Measurements from ENCODE around the gene POC1A. TPM values are rescaled to one million over a fixed set of nuclear protein-coding genes. Genes with fewer than 3 reads are reported as not detected.

The POC1A gene
- total and polyA plus RNA-seq, 9 of the 15 experiments (the other 6 are each of a cell fraction or from before 2014, with no cell fraction given) = 7.2 to 17.5 (median 12.1) TPM

DNA sequence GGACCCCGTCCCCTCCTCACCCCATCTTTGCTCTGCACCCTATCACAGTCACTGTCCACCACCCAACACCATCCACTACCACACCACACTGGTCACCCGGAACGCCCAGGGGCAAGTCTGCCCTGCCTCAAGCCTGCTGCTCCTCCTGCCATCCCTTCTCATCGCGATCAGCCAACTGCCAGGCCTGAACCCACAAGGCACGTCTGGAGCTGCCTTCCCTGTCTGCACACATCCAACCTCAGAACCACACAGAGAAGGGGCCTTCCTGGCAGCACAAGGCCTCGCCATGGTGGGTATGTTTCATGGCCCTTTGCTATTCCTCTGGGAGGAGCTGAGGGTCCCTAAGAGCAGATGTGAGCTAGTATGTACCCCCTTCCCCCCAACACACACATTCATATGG is 94.4 kb downstream of the POC1A start:
- H3K27ac ChIP-seq (ENCODE audit: extremely low read depth, low read depth, low read length) = no peak overlapping the region
- BruUV-seq (replicated peaks) = no TSS peak
- H3K4me1 ChIP-seq (replicated peaks in 1 of 2; ENCODE audit: control insufficient read depth in 2 of 2, insufficient read depth in 2 of 2, low read length in 2 of 2) = peaks cover 4 to 28% of the 10 kb centered on the region in 2 experiments; a peak in 4 of 5 replicates
- intact Hi-C loops (cut with micrococcal nuclease) (no loop called here), in situ Hi-C loops (cut with MboI) (no loop called here)
- no peaks in the 10 kb centered on the region for H3K9me3 ChIP-seq (replicated peaks; ENCODE audit: control insufficient read depth, insufficient read depth, low read depth, low read length)
- H3K9me1 ChIP-seq (ENCODE audit: control insufficient read depth, insufficient read depth, low read length) = no peaks in the 10 kb centered on the region
- H3K4me2 ChIP-seq (ENCODE audit: insufficient read depth, low read length) = no peak overlapping the region
- no peaks in the 10 kb centered on the region for H3K27me3 ChIP-seq (ENCODE audit: control insufficient read depth in 2 of 2, insufficient read depth in 2 of 2, low read length in 2 of 2)
- no peak for TF ChIP-seq ZNF507 (tag; conservative IDR thresholded peaks at IDR 0.05)
- TF ChIP-seq PCBP1 (IDR thresholded peaks at IDR 0.05; ENCODE audit: low read depth, low read length, poor library complexity, severe bottlenecking) = no peak
- TF ChIP-seq ZBTB8A (IDR thresholded peaks at IDR 0.05; ENCODE audit: partially characterized antibody) = no peak
- TF ChIP-seq, protein P1, sequence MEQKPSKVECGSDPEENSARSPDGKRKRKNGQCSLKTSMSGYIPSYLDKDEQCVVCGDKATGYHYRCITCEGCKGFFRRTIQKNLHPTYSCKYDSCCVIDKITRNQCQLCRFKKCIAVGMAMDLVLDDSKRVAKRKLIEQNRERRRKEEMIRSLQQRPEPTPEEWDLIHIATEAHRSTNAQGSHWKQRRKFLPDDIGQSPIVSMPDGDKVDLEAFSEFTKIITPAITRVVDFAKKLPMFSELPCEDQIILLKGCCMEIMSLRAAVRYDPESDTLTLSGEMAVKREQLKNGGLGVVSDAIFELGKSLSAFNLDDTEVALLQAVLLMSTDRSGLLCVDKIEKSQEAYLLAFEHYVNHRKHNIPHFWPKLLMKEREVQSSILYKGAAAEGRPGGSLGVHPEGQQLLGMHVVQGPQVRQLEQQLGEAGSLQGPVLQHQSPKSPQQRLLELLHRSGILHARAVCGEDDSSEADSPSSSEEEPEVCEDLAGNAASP (IDR thresholded peaks at IDR 0.05) = no peak
- no peaks in the 10 kb centered on the region for H3K36me3 ChIP-seq (ENCODE audit: control insufficient read depth, insufficient read depth, low read length)
- peaks cover 14% of the 10 kb centered on the region for H3K79me2 ChIP-seq (ENCODE audit: control insufficient read depth, insufficient read depth, low read length)
- CTCF ChIA-PET (ENCODE audit: low intra/inter-chr PET ratio) = no interaction called here
- no peak for ATAC-seq
- no peak for FAIRE-seq
- H3K9ac ChIP-seq (ENCODE audit: insufficient read depth in 1 of 2, low read depth in 2 of 2, low read length in 2 of 2) = peak overlapping the region in 1 of 2 experiments; percentile 36; a peak in 1 of 4 replicates
- WGBS (ENCODE audit: insufficient coverage, low coverage, missing lambda C conversion rate) = 18% methylated on average over 5 of the region's 7 CpGs
- H4K20me1 ChIP-seq (replicated peaks; ENCODE audit: control insufficient read depth, insufficient read depth, low read length) = no peaks in the 10 kb centered on the region
- no peak overlapping the region for H3K4me3 ChIP-seq
- no peak for DNase-seq (ENCODE audit: extremely low read depth in 1 of 4, low spot score in 3 of 4)
- POLR2A ChIA-PET = interaction anchor here (0.6 to 0.7 kb wide), 2 partner anchors 119 to 285 kb away, joined by 3 to 5 read pairs; no protein-coding TSS in a partner anchor
- H2AFZ ChIP-seq (ENCODE audit: low read depth, low read length) = no peak overlapping the region

Measured in K562 (cell line).